Neural cell (in vitro differentiated cells): ENCODE results near the gene USP9X. TPM values are rescaled to one million over a fixed set of nuclear protein-coding genes. Genes with fewer than 3 reads are reported as not detected.

Experiments
- H2AFZ ChIP-seq: fragments of 200-600, 300-800 bp; sonication (generic), shearing (Covaris generic); 2 replicates; pipeline ENCODE4 v1.6.0; 2014; ENCODE audit warnings: low read depth, mild to moderate bottlenecking, antibody characterized with exemption, low read length, moderate library complexity
- H3F3A ChIP-seq: fragments of 200-600 bp; shearing (Covaris generic); 2 replicates; pipeline ENCODE4 v1.6.1; 2016; ENCODE audit warnings: mild to moderate bottlenecking, moderate library complexity, mixed read lengths, antibody characterized with exemption, low read length; ENCODE audit not compliant: insufficient read depth, poor library complexity, severe bottlenecking
- H3K27ac ChIP-seq: fragments of 200-600, 300-800 bp; sonication (generic), shearing (Covaris generic); 2 replicates; pipeline ENCODE4 v1.5.1; 2014; ENCODE audit warnings: mild to moderate bottlenecking, low read length, moderate library complexity
- H3K27me3 ChIP-seq: fragments of 300-800, 200-600 bp; sonication (generic), shearing (Covaris generic); 2 replicates; pipeline ENCODE4 v1.6.0; 2014; ENCODE audit warnings: mild to moderate bottlenecking, low read depth, low read length, moderate library complexity; ENCODE audit not compliant: insufficient read depth
- H3K36me3 ChIP-seq: fragments of 300-800, 200-600 bp; sonication (generic), shearing (Covaris generic); 2 replicates; pipeline ENCODE4 v1.5.1; 2014; ENCODE audit warnings: mild to moderate bottlenecking, antibody characterized with exemption, low read length, moderate library complexity; ENCODE audit not compliant: insufficient read depth
- H3K4me2 ChIP-seq: fragments of 300-800, 200-600 bp; sonication (generic), shearing (Covaris generic); 2 replicates; pipeline ENCODE4 v1.6.0; 2014; ENCODE audit warnings: mild to moderate bottlenecking, low read length
- H3K4me3 ChIP-seq: fragments of 300-800, 200-600 bp; sonication (generic), shearing (Covaris generic); 2 replicates; pipeline ENCODE4 v1.5.1; 2014; ENCODE audit warnings: mild to moderate bottlenecking, low read length, moderate library complexity
- H3K79me2 ChIP-seq: fragments of 200-600 bp; shearing (Covaris generic); replicated peaks from 2 replicates; pipeline ENCODE4 v1.6.0; 2014; ENCODE audit warnings: mild to moderate bottlenecking, low read length, moderate library complexity; ENCODE audit not compliant: insufficient read depth
- H3K9ac ChIP-seq: fragments of 300-800, 200-600 bp; sonication (generic), shearing (Covaris generic); 2 replicates; pipeline ENCODE4 v1.6.1; 2016; ENCODE audit warnings: mild to moderate bottlenecking, low read length, mixed read lengths
- H3K9me2 ChIP-seq: fragments of 200-600 bp; shearing (Covaris generic); 2 replicates; pipeline ENCODE4 v1.6.1; 2016; ENCODE audit warnings: mild to moderate bottlenecking, low read length, mixed read lengths; ENCODE audit not compliant: insufficient read depth
- H3K9me3 ChIP-seq: fragments of 200-600, 300-800 bp; sonication (generic), shearing (Covaris generic); 2 replicates; pipeline ENCODE4 v1.6.1; 2016; ENCODE audit warnings: mild to moderate bottlenecking, mixed run types, low read length, moderate library complexity, mixed read lengths
- H4K20me1 ChIP-seq: fragments of 200-600 bp; shearing (Covaris generic); 2 replicates; pipeline ENCODE4 v1.6.1; 2016; ENCODE audit warnings: mild to moderate bottlenecking, mixed run types; ENCODE audit not compliant: insufficient read depth
- CTCF ChIP-seq: fragments of 450-650 bp; IDR thresholded peaks from 2 replicates; pipeline ENCODE4 v1.5.1; 2014; ENCODE audit warnings: antibody characterized with exemption, mild to moderate bottlenecking, moderate library complexity; ENCODE audit not compliant: poor library complexity, severe bottlenecking
- EP300 ChIP-seq: fragments of 450-650 bp; conservative IDR thresholded peaks from 2 replicates; pipeline ENCODE4 v1.6.1; 2014; ENCODE audit warnings: antibody characterized with exemption, mild to moderate bottlenecking, moderate library complexity; ENCODE audit not compliant: poor library complexity, severe bottlenecking
- EZH2 ChIP-seq: fragments of 200-600, 300-800 bp; shearing (Covaris generic), sonication (generic); IDR thresholded peaks from 2 replicates; pipeline ENCODE4 v1.6.1; 2014; ENCODE audit warnings: antibody characterized with exemption, low read length, borderline replicate concordance, mild to moderate bottlenecking; ENCODE audit not compliant: insufficient read depth, poor library complexity, severe bottlenecking
- POLR2AphosphoS5 ChIP-seq: IDR thresholded peaks from 2 replicates; pipeline ENCODE4 v1.6.1; 2012
- RAD21 ChIP-seq: fragments of 450-650 bp; conservative IDR thresholded peaks from 2 replicates; pipeline ENCODE4 v1.6.1; 2014; ENCODE audit warnings: antibody characterized with exemption, mild to moderate bottlenecking, moderate library complexity
- SMC3 ChIP-seq: fragments of 450-650 bp; conservative IDR thresholded peaks from 2 replicates; pipeline ENCODE4 v1.6.1; 2014; ENCODE audit warnings: antibody characterized with exemption, mild to moderate bottlenecking, moderate library complexity; ENCODE audit not compliant: poor library complexity
- polyA plus RNA-seq: library from polyadenylated mRNA; depleted of rRNA; stranded (reverse); fragments of >200 nt; gene quantifications from 2 replicates; pipeline ENCODE4 v1.2.3, GENCODE V29; 2014
- TF ChIP-seq, protein P1 (sequence below): IDR thresholded peaks from 2 replicates; pipeline ENCODE4 v1.6.1; 2012; ENCODE audit warnings: borderline replicate concordance

The USP9X gene
- polyA plus RNA-seq, 1 donor from 2014 or later: 36.1 TPM

- H3K36me3 ChIP-seq: no peaks in the 10 kb centered on the region
- no peaks in the 10 kb centered on the region for H4K20me1 ChIP-seq
- H3K9ac ChIP-seq: no peak overlapping the region
- no peak overlapping the region for H3K27ac ChIP-seq
- no peaks in the 10 kb centered on the region for H3K79me2 ChIP-seq
- H3K4me2 ChIP-seq: no peak overlapping the region
- no peaks in the 10 kb centered on the region for H3K9me2 ChIP-seq
- no peaks in the 10 kb centered on the region for H3F3A ChIP-seq
- H3K27me3 ChIP-seq: no peaks in the 10 kb centered on the region
- no peaks in the 10 kb centered on the region for H3K9me3 ChIP-seq
- no peak overlapping the region for H2AFZ ChIP-seq
- H3K4me3 ChIP-seq: no peak overlapping the region
- TF ChIP-seq POLR2AphosphoS5: no peak
- no peak for TF ChIP-seq EZH2
- TF ChIP-seq, protein P1, sequence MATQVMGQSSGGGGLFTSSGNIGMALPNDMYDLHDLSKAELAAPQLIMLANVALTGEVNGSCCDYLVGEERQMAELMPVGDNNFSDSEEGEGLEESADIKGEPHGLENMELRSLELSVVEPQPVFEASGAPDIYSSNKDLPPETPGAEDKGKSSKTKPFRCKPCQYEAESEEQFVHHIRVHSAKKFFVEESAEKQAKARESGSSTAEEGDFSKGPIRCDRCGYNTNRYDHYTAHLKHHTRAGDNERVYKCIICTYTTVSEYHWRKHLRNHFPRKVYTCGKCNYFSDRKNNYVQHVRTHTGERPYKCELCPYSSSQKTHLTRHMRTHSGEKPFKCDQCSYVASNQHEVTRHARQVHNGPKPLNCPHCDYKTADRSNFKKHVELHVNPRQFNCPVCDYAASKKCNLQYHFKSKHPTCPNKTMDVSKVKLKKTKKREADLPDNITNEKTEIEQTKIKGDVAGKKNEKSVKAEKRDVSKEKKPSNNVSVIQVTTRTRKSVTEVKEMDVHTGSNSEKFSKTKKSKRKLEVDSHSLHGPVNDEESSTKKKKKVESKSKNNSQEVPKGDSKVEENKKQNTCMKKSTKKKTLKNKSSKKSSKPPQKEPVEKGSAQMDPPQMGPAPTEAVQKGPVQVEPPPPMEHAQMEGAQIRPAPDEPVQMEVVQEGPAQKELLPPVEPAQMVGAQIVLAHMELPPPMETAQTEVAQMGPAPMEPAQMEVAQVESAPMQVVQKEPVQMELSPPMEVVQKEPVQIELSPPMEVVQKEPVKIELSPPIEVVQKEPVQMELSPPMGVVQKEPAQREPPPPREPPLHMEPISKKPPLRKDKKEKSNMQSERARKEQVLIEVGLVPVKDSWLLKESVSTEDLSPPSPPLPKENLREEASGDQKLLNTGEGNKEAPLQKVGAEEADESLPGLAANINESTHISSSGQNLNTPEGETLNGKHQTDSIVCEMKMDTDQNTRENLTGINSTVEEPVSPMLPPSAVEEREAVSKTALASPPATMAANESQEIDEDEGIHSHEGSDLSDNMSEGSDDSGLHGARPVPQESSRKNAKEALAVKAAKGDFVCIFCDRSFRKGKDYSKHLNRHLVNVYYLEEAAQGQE: no peak
- TF ChIP-seq CTCF: no peak
- TF ChIP-seq SMC3: no peak
- no peak for TF ChIP-seq EP300
- TF ChIP-seq RAD21: no peak
Observed at GRCh38 chrX:41189156-41189555, 103.9 kb downstream of the USP9X start.

DNA sequence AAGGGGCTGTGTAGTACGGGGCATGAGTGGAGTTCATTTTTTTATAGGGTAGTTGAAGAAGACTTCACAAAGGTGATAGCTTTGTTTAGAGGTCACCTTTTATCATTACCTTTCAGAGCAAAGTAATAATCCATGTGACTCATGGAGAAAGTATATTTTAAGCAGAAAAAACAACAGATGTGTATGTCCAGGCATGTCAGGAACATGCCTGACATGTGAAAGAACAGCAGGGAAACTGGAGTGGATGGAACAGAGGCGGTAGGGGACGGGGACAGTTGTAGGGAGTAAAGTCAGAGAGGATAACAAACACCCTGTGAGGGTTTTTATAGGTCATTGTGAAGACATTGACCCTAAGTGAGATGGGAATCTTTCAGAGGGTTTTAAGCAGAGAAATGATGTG, 107.6 kb downstream of the USP9X start:
- H3K27me3 ChIP-seq: no peaks in the 10 kb centered on the region
- H2AFZ ChIP-seq: no peak overlapping the region
- H3K9ac ChIP-seq: no peak overlapping the region
- no peaks in the 10 kb centered on the region for H3K79me2 ChIP-seq
- H3K4me3 ChIP-seq: no peak overlapping the region
- no peaks in the 10 kb centered on the region for H3K9me2 ChIP-seq
- no peaks in the 10 kb centered on the region for H3K36me3 ChIP-seq
- H3K4me2 ChIP-seq: no peak overlapping the region
- no peaks in the 10 kb centered on the region for H3F3A ChIP-seq
- H3K27ac ChIP-seq: no peak overlapping the region
- TF ChIP-seq RAD21: no peak
- no peak for TF ChIP-seq POLR2AphosphoS5
- TF ChIP-seq EP300: no peak
- TF ChIP-seq EZH2: no peak
- TF ChIP-seq SMC3: no peak
- TF ChIP-seq CTCF: no peak
- no peaks in the 10 kb centered on the region for H3K9me3 ChIP-seq
- H4K20me1 ChIP-seq: no peaks in the 10 kb centered on the region
